WI38 (cell line): Measurements from ENCODE around the gene MTHFD2L.
"Not testable (repeated sequence)": the region's sequence is repeated elsewhere in the genome, so short reads cannot be mapped to it uniquely, and the experiment has no call there.

ENCODE experiments used
- H3K4me3 ChIP-seq: 2 replicates; pipeline ENCODE4 v1.5.1; 2011; ENCODE audit warnings: low read depth, mild to moderate bottlenecking, control low read depth, low read length
- TF ChIP-seq, protein P1 (sequence below): IDR thresholded peaks from 2 replicates; pipeline ENCODE4 v1.5.1; 2012; ENCODE audit warnings: low read depth, mild to moderate bottlenecking, control low read depth, low read length

MTHFD2L gene

GRCh38 chr4:74206088-74206825 lies 48.3 kb downstream of the MTHFD2L start:
- TF ChIP-seq, protein P1, sequence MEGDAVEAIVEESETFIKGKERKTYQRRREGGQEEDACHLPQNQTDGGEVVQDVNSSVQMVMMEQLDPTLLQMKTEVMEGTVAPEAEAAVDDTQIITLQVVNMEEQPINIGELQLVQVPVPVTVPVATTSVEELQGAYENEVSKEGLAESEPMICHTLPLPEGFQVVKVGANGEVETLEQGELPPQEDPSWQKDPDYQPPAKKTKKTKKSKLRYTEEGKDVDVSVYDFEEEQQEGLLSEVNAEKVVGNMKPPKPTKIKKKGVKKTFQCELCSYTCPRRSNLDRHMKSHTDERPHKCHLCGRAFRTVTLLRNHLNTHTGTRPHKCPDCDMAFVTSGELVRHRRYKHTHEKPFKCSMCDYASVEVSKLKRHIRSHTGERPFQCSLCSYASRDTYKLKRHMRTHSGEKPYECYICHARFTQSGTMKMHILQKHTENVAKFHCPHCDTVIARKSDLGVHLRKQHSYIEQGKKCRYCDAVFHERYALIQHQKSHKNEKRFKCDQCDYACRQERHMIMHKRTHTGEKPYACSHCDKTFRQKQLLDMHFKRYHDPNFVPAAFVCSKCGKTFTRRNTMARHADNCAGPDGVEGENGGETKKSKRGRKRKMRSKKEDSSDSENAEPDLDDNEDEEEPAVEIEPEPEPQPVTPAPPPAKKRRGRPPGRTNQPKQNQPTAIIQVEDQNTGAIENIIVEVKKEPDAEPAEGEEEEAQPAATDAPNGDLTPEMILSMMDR: no peak
- no peak overlapping the region for H3K4me3 ChIP-seq

DNA sequence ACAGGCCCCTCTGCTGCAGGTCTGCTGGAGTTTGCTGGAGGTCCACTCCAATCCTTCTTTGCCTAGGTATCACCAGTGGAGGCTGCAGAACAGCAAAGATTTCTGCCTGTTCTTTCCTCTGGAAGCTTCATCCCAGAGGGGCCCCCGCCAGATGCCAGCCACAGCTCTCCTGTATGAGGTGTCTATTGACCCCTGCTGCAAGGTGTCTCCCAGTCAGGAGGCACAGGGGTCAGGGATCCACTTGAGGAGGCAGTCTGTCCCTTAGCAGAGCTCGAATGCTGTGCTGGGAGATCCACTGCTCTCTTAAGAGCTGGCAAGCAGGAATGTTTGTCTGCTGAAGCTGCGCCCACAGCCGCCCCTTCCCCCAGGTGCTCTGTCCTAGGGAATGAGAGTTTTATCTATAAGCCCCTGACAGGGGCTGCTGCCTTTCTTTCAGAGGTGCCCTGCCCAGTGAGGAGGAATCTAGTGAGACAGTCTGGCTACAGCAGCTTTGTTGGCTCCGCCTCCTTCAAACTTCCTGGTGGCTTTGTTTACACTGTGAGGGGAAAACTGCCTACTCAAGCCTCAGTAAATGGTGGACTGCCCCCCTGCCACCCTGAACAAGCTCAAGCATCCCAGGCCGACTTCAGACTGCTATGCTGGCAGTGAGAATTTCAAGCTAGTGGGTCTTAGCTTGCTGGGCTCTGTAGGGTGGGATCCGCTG lies 56.7 kb downstream of the MTHFD2L start:
- not testable (repeated sequence) for H3K4me3 ChIP-seq

GRCh38 chr4:74215236-74215635 lies 57.3 kb downstream of the MTHFD2L start:
- not testable (repeated sequence) for H3K4me3 ChIP-seq

GRCh38 chr4:74217365-74217764 lies 59.4 kb downstream of the MTHFD2L start:
- no peak overlapping the region for H3K4me3 ChIP-seq
- TF ChIP-seq, protein P1: no peak

GRCh38 chr4:74218201-74218600 lies 60.3 kb downstream of the MTHFD2L start:
- H3K4me3 ChIP-seq: no peak overlapping the region
- TF ChIP-seq, protein P1: no peak

DNA sequence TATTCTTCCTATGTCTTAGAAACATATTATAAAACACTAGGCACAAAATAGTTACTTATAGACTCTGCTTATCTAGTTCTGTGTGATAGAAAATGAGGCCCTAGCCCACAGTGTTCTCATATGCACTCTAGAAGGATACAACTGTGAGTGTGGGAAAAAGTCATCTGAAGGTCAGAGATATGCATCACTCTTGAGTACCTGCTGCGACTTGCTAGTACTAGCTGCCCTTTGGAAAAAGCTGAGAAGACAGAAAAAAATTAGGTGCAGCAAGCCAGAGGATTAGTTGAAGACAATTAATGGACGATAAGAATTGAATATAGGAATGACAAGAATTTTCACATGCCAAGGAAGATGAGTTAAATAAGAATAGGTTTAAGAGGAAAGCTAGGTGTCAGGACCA lies 61.3 kb downstream of the MTHFD2L start:
- TF ChIP-seq, protein P1: no peak
- H3K4me3 ChIP-seq: no peak overlapping the region

DNA sequence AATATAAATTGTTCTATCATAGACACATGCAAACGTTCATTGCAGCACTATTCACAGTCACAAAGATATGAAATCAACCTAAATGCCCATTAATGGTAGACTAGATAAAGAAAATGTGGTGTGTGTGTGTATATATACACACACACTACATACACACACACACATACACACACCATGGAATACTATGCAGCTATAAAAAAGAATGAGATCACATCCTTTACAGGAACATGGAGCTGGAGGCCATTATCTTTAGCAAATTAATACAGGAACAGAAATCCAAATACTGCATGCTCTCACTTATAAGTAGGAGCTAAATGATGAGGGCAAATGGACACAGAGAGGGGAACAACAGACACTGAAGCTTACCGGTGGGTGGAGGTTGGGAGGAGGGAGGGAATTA lies 65.2 kb downstream of the MTHFD2L start:
- TF ChIP-seq, protein P1: no peak
- H3K4me3 ChIP-seq: no peak overlapping the region

GRCh38 chr4:74223801-74224200 lies 65.9 kb downstream of the MTHFD2L start:
- H3K4me3 ChIP-seq: no peak overlapping the region
- TF ChIP-seq, protein P1: no peak
